OCI-LY7 (cell line): ENCODE data around the gene RTEL1. TPM values are rescaled to one million over a fixed set of nuclear protein-coding genes. Genes with fewer than 3 reads are reported as not detected.

Experiments
- BruUV-seq: library from RNA; stranded (reverse); fragments of 400-500 nt; replicated peaks from 2 replicates; lab custom pipeline; 2021; lab: Mats Ljungman, UMichigan
- CTCF ChIA-PET: fragments of 300-600 bp; sonication (Branson Sonifier 250); formaldehyde crosslinking; loops from one replicate; lab custom pipeline; 2022; ENCODE audit warnings: antibody characterized with exemption; ENCODE audit not compliant: unreplicated experiment; lab: Charles Lee
- POLR2A ChIA-PET: fragments of 300-600 bp; sonication (Branson Sonifier 250); formaldehyde crosslinking; loops from one replicate; lab custom pipeline; 2022; ENCODE audit warnings: antibody characterized with exemption; lab: Charles Lee
- DNase-seq: peaks from one replicate; pipeline ENCODE4 v3.0.0-alpha.2; 2015; ENCODE audit warnings: low spot score
- H2AFZ ChIP-seq: fragments of 200-600 bp; sonication (generic), shearing (Covaris generic); 2 replicates; pipeline ENCODE4 v1.6.1; 2014; ENCODE audit warnings: mild to moderate bottlenecking, antibody characterized with exemption, low read length, moderate library complexity
- H3K27ac ChIP-seq: fragments of 200-600 bp; sonication (generic); 2 replicates; pipeline ENCODE4 v1.5.1; 2014; ENCODE audit warnings: mixed run types, low read depth, mild to moderate bottlenecking, moderate library complexity, low read length, inconsistent platforms; ENCODE audit not compliant: poor library complexity, severe bottlenecking
- H3K36me3 ChIP-seq: fragments of 200-600 bp; sonication (generic); 2 replicates; pipeline ENCODE4 v1.6.1; 2014; ENCODE audit warnings: mild to moderate bottlenecking, antibody characterized with exemption, low read length, moderate library complexity, mixed read lengths; ENCODE audit not compliant: insufficient read depth
- H3K4me1 ChIP-seq: fragments of 200-600 bp; sonication (generic); 2 replicates; pipeline ENCODE4 v1.5.1; 2014; ENCODE audit warnings: mild to moderate bottlenecking, low read length; ENCODE audit not compliant: insufficient read depth, poor library complexity, severe bottlenecking
- H3K4me2 ChIP-seq: fragments of 200-600 bp; sonication (generic); 2 replicates; pipeline ENCODE4 v1.6.1; 2014; ENCODE audit warnings: mild to moderate bottlenecking, low read length
- H3K4me3 ChIP-seq: fragments of 200-600 bp; sonication (generic); 2 replicates; pipeline ENCODE4 v1.5.1; 2014; ENCODE audit warnings: mild to moderate bottlenecking, low read depth, low read length; ENCODE audit not compliant: poor library complexity, severe bottlenecking
- H3K79me2 ChIP-seq: fragments of 200-600 bp; sonication (generic); 2 replicates; pipeline ENCODE4 v1.6.1; 2016; ENCODE audit warnings: low read depth, mild to moderate bottlenecking, low read length, moderate library complexity, mixed read lengths; ENCODE audit not compliant: insufficient read depth
- H3K9me2 ChIP-seq: fragments of 200-600 bp; sonication (generic); 2 replicates; pipeline ENCODE4 v1.6.1; 2016; ENCODE audit warnings: mild to moderate bottlenecking, low read length, mixed read lengths; ENCODE audit not compliant: insufficient read depth
- H3K9me3 ChIP-seq: fragments of 200-600 bp; sonication (generic); 2 replicates; pipeline ENCODE4 v1.6.1; 2014; ENCODE audit warnings: mild to moderate bottlenecking, mixed run types, low read length, mixed read lengths
- H4K20me1 ChIP-seq: fragments of 200-600 bp; sonication (generic); 2 replicates; pipeline ENCODE4 v1.6.1; 2014; ENCODE audit warnings: mild to moderate bottlenecking, antibody characterized with exemption, low read length, moderate library complexity, mixed read lengths; ENCODE audit not compliant: insufficient read depth
- CTCF ChIP-seq: fragments of 200-600 bp; sonication (generic); conservative IDR thresholded peaks from 2 replicates; pipeline ENCODE4 v1.5.1; 2014; ENCODE audit warnings: mild to moderate bottlenecking, antibody characterized with exemption, low read length, moderate library complexity, mixed read lengths
- EZH2phosphoT487 ChIP-seq: fragments of 200-600 bp; sonication (generic); IDR thresholded peaks from 2 replicates; pipeline ENCODE4 v1.6.1; 2018; ENCODE audit warnings: low read depth, borderline replicate concordance, mild to moderate bottlenecking, mixed run types, antibody characterized with exemption, low read length, moderate library complexity, mixed read lengths
- intact Hi-C: fragments of 100-400 bp; cut with micrococcal nuclease; formaldehyde crosslinking; loops from one replicate; pipeline ENCODE4 v1.10.0; 2022; ENCODE audit not compliant: unreplicated experiment
- total RNA-seq, 2 experiments: library from RNA; depleted of rRNA in 1 of 2; stranded (reverse); fragments of >200 nt in 1 of 2; shearing (Covaris generic) in 1 of 2; gene quantifications; 2 replicates each; pipeline ENCODE4 v1.2.3, GENCODE V29; 2014 to 2022

The RTEL1 gene
- total RNA-seq, 2 experiments from 2014 or later = 22.5 to 47.2 TPM

DNA sequence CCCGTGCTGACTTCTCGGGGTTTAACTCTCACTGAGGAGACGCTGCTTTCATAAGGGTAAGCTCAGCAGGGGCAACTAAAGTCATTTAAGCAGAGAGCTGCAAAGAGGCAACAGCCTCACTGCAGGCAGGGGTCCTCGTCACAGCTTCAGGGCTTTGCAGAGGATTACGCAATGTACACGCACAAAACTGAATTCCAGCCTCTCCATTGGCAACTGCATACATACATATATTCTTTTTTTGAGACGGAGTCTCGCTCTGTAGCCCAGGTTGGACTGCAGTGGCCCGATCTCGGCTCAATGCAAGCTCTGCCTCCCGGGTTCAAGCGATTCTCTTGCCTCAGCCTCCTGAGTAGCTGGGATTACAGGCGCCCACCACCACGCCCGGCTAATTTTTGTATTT is 33.6 kb upstream of the RTEL1 start:
- Histone ChIP-seq H3K9me3 (no peaks in the 10 kb centered on the region), H2AFZ (no peak overlapping the region), H3K36me3 (peaks cover 12% of the 10 kb centered on the region; the same call in 1 of the 2 replicates), H3K4me3 (no peak overlapping the region), H3K4me2 (no peak overlapping the region), H3K4me1 (peaks cover 15% of the 10 kb centered on the region), H3K79me2 (peaks cover 45% of the 10 kb centered on the region), H3K27ac (no peak overlapping the region), H4K20me1 (no peaks in the 10 kb centered on the region), H3K9me2 (no peaks in the 10 kb centered on the region)
- no peak for TF ChIP-seq CTCF
- TF ChIP-seq EZH2phosphoT487 = no peak
- ChIA-PET CTCF (no interaction called here), POLR2A (no interaction called here)
- intact Hi-C loops = loop anchor here (10.0 kb wide), 1 partner anchor 350 kb away; the partner anchor contains the start of gene SAMD10
- no peak for DNase-seq
- no TSS peak for BruUV-seq

GRCh38 chr20:63625771-63626423 is 32.2 kb upstream of the RTEL1 start:
- Histone ChIP-seq H3K79me2 (peaks cover 45% of the 10 kb centered on the region), H3K4me3 (peak overlapping the region; percentile 96), H3K36me3 (peaks cover 16% of the 10 kb centered on the region; the same call in 1 of the 2 replicates), H3K9me3 (no peaks in the 10 kb centered on the region), H3K4me1 (peaks cover 15% of the 10 kb centered on the region), H3K27ac (peak overlapping the region; percentile 48), H2AFZ (peak overlapping the region; percentile 62), H3K4me2 (peak overlapping the region; percentile 100), H3K9me2 (no peaks in the 10 kb centered on the region), H4K20me1 (no peaks in the 10 kb centered on the region)
- peak; percentile 33 for DNase-seq
- intact Hi-C loops = loop anchor here (5.0 to 10.0 kb wide), 4 partner anchors 74 to 451 kb away; partner anchors contain the start of genes FNDC11, PTK6, RGS19 and SAMD10
- ChIA-PET CTCF (no interaction called here), POLR2A (no interaction called here)
- TF ChIP-seq CTCF = no peak
- TF ChIP-seq EZH2phosphoT487 = no peak
- no TSS peak for BruUV-seq
